Astrocyte of the cerebellum (primary cell): ENCODE data around the gene TRPV5.

Experiments used
- DNase-seq: peaks from one replicate; pipeline ENCODE4 v3.0.0-alpha.2; 2011; ENCODE audit warnings: low read depth
- H3K4me3 ChIP-seq: 2 replicates; pipeline ENCODE4 v1.5.1; 2011; ENCODE audit warnings: mild to moderate bottlenecking, low read depth, low read length, moderate library complexity
- in situ Hi-C: cut with HindIII; loops from 2 replicates; pipeline ENCODE4 v1.10.0; 2017; ENCODE audit warnings: low sequenced_read_pairs
- TF ChIP-seq, protein P1 (sequence below): IDR thresholded peaks from 2 replicates; pipeline ENCODE4 v1.5.1; 2012; ENCODE audit warnings: low read length, low read depth, moderate library complexity, mild to moderate bottlenecking; ENCODE audit errors: missing control alignments

The TRPV5 gene

GRCh38 chr7:142899661-142900060, 33.9 kb downstream of the TRPV5 start:
- in situ Hi-C loops = no loop called here
- H3K4me3 ChIP-seq = no peak overlapping the region
- DNase-seq = no peak
- TF ChIP-seq, protein P1, sequence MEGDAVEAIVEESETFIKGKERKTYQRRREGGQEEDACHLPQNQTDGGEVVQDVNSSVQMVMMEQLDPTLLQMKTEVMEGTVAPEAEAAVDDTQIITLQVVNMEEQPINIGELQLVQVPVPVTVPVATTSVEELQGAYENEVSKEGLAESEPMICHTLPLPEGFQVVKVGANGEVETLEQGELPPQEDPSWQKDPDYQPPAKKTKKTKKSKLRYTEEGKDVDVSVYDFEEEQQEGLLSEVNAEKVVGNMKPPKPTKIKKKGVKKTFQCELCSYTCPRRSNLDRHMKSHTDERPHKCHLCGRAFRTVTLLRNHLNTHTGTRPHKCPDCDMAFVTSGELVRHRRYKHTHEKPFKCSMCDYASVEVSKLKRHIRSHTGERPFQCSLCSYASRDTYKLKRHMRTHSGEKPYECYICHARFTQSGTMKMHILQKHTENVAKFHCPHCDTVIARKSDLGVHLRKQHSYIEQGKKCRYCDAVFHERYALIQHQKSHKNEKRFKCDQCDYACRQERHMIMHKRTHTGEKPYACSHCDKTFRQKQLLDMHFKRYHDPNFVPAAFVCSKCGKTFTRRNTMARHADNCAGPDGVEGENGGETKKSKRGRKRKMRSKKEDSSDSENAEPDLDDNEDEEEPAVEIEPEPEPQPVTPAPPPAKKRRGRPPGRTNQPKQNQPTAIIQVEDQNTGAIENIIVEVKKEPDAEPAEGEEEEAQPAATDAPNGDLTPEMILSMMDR = no peak

- TF ChIP-seq, protein P1 = no peak
These were observed 35.0 kb downstream of the TRPV5 start for GRCh38 chr7:142898377-142899170.

DNA sequence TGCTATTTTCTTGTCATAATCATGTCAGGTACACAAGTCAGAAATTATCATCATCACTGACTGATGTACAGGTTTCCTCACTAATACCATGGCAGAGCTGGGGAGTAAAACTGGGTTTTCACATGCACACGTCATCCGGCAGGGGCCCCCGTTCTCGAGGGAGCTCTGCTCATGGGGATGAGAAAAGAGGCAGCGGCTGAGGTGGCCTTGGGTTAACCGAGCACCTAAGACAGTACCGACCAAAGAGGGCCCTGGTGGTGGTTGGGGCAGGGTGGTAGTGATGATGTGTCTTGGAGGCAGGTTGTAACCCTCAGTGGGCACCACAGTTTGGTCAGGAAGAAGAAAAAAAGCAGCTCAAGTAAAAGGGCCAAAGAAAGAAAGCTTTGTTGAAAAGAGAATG, 35.9 kb downstream of the TRPV5 start:
- TF ChIP-seq, protein P1 = no peak
- in situ Hi-C loops = no loop called here
- no peak for DNase-seq
- H3K4me3 ChIP-seq = no peak overlapping the region

More at GRCh38 chr7:142898377-142899170, 35.0 kb downstream of the TRPV5 start:
- H3K4me3 ChIP-seq = no peak overlapping the region
- in situ Hi-C loops = no loop called here
- DNase-seq = no peak

DNA sequence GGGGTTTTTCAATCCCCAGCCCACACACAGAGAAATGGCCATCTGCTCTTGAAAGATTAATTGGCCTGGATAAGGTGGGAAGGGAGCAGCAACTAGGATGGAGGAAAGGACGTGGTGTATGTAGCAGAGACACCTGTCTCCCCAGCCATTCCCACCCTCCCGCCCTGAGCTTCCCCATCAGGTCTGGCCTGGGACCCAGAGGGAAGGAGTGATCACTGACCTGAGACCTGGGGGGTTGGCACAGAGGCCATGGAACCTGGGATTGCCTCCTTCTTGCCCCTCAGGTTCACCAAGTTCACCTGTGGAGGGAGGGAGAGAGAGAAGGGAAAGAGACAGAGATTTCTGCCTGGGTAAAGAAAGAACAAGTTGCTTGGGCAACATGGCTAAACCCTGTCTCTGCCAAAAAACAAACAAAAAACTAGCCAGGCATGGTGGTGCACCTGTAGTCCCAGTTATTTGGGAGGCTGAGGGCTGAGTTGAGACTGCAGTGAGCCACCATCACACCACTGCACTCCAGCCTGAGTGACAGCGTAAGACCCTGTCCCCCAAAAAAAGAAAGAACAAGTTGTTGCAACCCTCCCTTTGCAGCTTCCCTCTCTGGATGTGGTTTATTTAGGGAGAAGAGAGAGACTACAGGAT, 36.7 kb downstream of the TRPV5 start:
- H3K4me3 ChIP-seq = no peak overlapping the region
- TF ChIP-seq, protein P1 = no peak
- in situ Hi-C loops = no loop called here
- no peak for DNase-seq

DNA sequence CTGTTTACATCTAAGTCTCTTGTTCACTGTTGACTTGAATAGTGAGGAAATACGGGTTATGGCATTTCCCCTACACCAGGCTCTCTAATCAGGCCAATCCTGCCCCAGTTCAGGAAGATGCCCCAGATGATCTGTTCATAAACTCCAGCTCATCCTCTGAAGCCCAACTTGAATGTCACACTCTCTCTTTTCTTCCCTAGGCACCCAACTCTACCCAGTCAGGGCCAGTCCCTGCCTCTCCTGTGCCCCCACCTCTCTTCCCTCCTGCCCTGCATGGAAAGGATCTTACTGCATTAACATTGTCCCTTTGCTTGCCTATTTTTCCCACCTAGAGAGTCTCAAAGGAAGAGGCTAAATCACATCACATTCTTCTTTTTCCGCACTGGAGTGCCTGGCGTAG, 37.4 kb downstream of the TRPV5 start:
- in situ Hi-C loops = no loop called here
- DNase-seq = no peak
- no peak overlapping the region for H3K4me3 ChIP-seq
- TF ChIP-seq, protein P1 = no peak

DNA sequence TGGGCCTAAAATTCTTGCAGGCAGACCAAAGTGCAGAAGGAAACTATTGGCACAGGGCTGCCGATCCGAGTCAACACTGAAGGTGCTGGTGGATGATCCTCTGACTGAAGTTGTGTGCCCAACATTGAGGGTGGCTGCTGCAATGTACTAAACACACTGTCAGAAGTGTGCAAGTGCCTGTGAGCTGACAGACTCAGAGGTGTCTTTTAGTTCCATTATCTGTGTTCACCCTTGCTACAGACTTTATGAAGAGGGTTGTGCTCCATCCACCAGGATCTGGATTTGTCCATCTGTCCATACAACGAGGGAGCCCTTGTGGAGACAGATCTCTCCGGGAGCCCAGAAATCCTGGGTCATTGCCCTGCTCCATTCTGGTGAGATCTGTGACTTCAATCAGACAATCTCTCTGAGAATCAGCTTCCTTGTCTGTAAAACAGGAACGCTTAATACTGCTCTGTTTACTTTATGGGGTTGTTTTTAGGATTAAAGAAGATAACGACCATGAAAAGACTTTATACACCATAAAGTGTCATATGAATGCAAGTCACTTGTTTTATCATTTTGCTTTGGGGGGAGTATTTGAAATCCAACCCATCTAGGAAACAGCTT, 38.5 kb downstream of the TRPV5 start:
- in situ Hi-C loops = no loop called here
- TF ChIP-seq, protein P1 = no peak
- no peak for DNase-seq

More for the DNA sequence above, 38.5 kb downstream of the TRPV5 start:
- no peak overlapping the region for H3K4me3 ChIP-seq
